Sigmoid colon (tissue), 4 donors: Measurements from ENCODE around the gene TMEM220.

Experiments
- CTCF ChIP-seq, 4 experiments: fragments of 450-650 bp in 3 of 4; fragments of 200-600 bp in 1 of 4; IDR thresholded peaks; one replicate each; pipeline ENCODE4 v1.5.1; 2016 to 2019; ENCODE audit warnings: antibody characterized with exemption in 4 of 4, mild to moderate bottlenecking in 3 of 4, moderate library complexity in 2 of 4
- EP300 ChIP-seq, 4 donors: sonication (generic); formaldehyde crosslinking; IDR thresholded peaks; one replicate each; pipeline ENCODE4 v1.6.1; 2017; ENCODE audit warnings: antibody characterized with exemption in 4 of 4
- POLR2A ChIP-seq, 2 donors: fragments of 450-650 bp; IDR thresholded peaks; one replicate each; pipeline ENCODE4 v1.6.1; 2016; ENCODE audit warnings: antibody characterized with exemption in 2 of 2, mild to moderate bottlenecking in 2 of 2, moderate library complexity in 2 of 2
- POLR2AphosphoS5 ChIP-seq, 4 donors: sonication (generic); formaldehyde crosslinking; IDR thresholded peaks; one replicate each; pipeline ENCODE4 v1.6.1; 2017; ENCODE audit warnings: antibody characterized with exemption in 4 of 4

- TF ChIP-seq POLR2AphosphoS5 (IDR thresholded peaks at IDR 0.05) (no peak), POLR2A (IDR thresholded peaks at IDR 0.05) (no peak), CTCF (IDR thresholded peaks at IDR 0.05) (no peak), EP300 (IDR thresholded peaks at IDR 0.05) (no peak)
These were observed 25.2 kb upstream of the TMEM220 start for GRCh38 chr17:10754861-10755591.
